SK-N-SH (cell line): Measurements from ENCODE around the gene SCD.
"Not testable (repeated sequence)": the region's sequence is repeated elsewhere in the genome, so short reads cannot be mapped to it uniquely, and the experiment has no call there.

ENCODE experiments used
- CTCF ChIP-seq: fragments of 200-600 bp; sonication (generic); IDR thresholded peaks from 2 replicates; pipeline ENCODE4 v1.6.1; 2017; ENCODE audit warnings: antibody characterized with exemption, mild to moderate bottlenecking, moderate library complexity
- EZH2phosphoT487 ChIP-seq: fragments of 200-600 bp; sonication (generic); IDR thresholded peaks from 2 replicates; pipeline ENCODE4 v1.6.1; 2017; ENCODE audit warnings: low read depth, mixed run types, mild to moderate bottlenecking, antibody characterized with exemption, moderate library complexity, borderline replicate concordance
- IRF3 ChIP-seq: fragments of 150-350 bp; IDR thresholded peaks from 2 replicates; pipeline ENCODE4 v1.6.1; 2016; ENCODE audit warnings: mild to moderate bottlenecking, low read depth, low read length
- JUND ChIP-seq: IDR thresholded peaks from 2 replicates; pipeline ENCODE4 v1.4.0; 2012
- REST ChIP-seq: IDR thresholded peaks from 2 replicates; pipeline ENCODE4 v1.6.1; 2012; ENCODE audit warnings: mild to moderate bottlenecking, low read depth, low read length, moderate library complexity
- SMC3 ChIP-seq: IDR thresholded peaks from 2 replicates; pipeline ENCODE4 v1.6.1; 2012; ENCODE audit warnings: low read depth, low read length, improper control_type of control experiment
- TAF1 ChIP-seq: IDR thresholded peaks from 2 replicates; pipeline ENCODE4 v1.6.1; 2012; ENCODE audit warnings: low read depth, mild to moderate bottlenecking, low read length, moderate library complexity, borderline replicate concordance

- TF ChIP-seq IRF3, EZH2phosphoT487, CTCF, TAF1, REST, JUND, SMC3: not testable (repeated sequence)
Measured at GRCh38 chr10:100374677-100375353, 27.8 kb downstream of the SCD start.
